ENCODE results near the gene SUN1. TPM values are rescaled to one million over a fixed set of nuclear protein-coding genes. Genes with fewer than 3 reads are reported as not detected.

The SUN1 gene
- total and polyA plus RNA-seq, 2 donors from 2014 or later, result 40.4 to 168 TPM

GRCh38 chr7:831596-832166, 595 bp upstream of the SUN1 start:
- peaks cover 0 to 32% (median 18%) of the 10 kb centered on the region in 3 donors for H3K4me1 ChIP-seq (ENCODE audit: control insufficient read depth in 2 of 3, insufficient read depth in 2 of 3, low read depth in 1 of 3, low read length in 3 of 3)
- peak overlapping the region; percentile 89 to 96 for H3K27ac ChIP-seq (ENCODE audit: low read depth in 2 of 2, low read length in 2 of 2)
- no peaks in the 10 kb centered on the region for H3K27me3 ChIP-seq (ENCODE audit: control insufficient read depth, insufficient read depth, low read length)
- no peaks in the 10 kb centered on the region for H3K36me3 ChIP-seq (ENCODE audit: control insufficient read depth in 2 of 3, insufficient read depth in 3 of 3, low read length in 3 of 3)
- no peaks in the 10 kb centered on the region for H3K9me3 ChIP-seq (ENCODE audit: control insufficient read depth in 2 of 3, insufficient read depth in 1 of 3, low read length in 3 of 3)
- H3K4me3 ChIP-seq (ENCODE audit: low read length in 3 of 3), result peak overlapping the region in 2 of 3 donors; percentile 25 to 37
- intact Hi-C loops (cut with DNase I), result no loop called here
- DNase-seq (peak in 3 of 5 donors; percentile 2 to 85 (median 66)), FAIRE-seq (peak; percentile 91)
- peak overlapping the region in 2 of 3 donors; percentile 49 to 54 for H3K9ac ChIP-seq (ENCODE audit: low read length in 3 of 3)
- TF ChIP-seq, protein P1, sequence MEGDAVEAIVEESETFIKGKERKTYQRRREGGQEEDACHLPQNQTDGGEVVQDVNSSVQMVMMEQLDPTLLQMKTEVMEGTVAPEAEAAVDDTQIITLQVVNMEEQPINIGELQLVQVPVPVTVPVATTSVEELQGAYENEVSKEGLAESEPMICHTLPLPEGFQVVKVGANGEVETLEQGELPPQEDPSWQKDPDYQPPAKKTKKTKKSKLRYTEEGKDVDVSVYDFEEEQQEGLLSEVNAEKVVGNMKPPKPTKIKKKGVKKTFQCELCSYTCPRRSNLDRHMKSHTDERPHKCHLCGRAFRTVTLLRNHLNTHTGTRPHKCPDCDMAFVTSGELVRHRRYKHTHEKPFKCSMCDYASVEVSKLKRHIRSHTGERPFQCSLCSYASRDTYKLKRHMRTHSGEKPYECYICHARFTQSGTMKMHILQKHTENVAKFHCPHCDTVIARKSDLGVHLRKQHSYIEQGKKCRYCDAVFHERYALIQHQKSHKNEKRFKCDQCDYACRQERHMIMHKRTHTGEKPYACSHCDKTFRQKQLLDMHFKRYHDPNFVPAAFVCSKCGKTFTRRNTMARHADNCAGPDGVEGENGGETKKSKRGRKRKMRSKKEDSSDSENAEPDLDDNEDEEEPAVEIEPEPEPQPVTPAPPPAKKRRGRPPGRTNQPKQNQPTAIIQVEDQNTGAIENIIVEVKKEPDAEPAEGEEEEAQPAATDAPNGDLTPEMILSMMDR (IDR thresholded peaks at IDR 0.05; ENCODE audit: borderline replicate concordance, extremely low read depth, insufficient read depth), result no peak

DNA sequence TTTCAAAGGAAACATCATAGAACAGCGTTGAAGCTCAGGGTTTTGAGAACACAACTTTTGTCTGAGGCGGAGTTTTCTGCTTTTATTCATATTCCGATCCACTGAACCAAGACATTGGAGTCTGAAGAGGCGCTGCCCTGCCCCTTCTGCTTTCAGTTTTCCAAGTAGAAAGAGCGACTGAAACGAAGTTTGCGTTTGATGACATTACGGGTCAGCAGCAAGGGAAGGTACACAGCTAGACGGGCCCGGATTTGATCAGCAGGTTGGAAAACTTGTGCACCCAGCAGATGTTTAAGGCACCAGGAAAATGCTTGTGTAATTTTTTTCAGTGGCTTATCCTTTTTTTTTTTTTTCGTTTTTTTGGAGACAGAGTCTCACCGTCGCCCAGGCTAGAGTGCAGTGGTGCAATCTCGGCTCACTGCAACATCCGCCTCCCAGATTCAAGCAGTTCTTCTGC, 720 bp downstream of the SUN1 start:
- Histone ChIP-seq H3K4me3 (ENCODE audit: low read length in 3 of 3) (peak overlapping the region in 1 of 3 donors; percentile 25), H3K36me3 (ENCODE audit: control insufficient read depth in 2 of 3, insufficient read depth in 3 of 3, low read length in 3 of 3) (no peaks in the 10 kb centered on the region), H3K9me3 (ENCODE audit: control insufficient read depth in 2 of 3, insufficient read depth in 1 of 3, low read length in 3 of 3) (no peaks in the 10 kb centered on the region), H3K4me1 (ENCODE audit: control insufficient read depth in 2 of 3, insufficient read depth in 2 of 3, low read depth in 1 of 3, low read length in 3 of 3) (peaks cover 0 to 35% (median 18%) of the 10 kb centered on the region in 3 donors), H3K27me3 (ENCODE audit: control insufficient read depth, insufficient read depth, low read length) (no peaks in the 10 kb centered on the region), H3K9ac (ENCODE audit: low read length in 3 of 3) (peak overlapping the region in 1 of 3 donors; percentile 49), H3K27ac (ENCODE audit: low read depth in 2 of 2, low read length in 2 of 2) (peak overlapping the region; percentile 89 to 96)
- intact Hi-C loops (cut with DNase I), result no loop called here
- DNase-seq (peak in 1 of 5 donors; percentile 22), FAIRE-seq (no peak)
- TF ChIP-seq, protein P1 (IDR thresholded peaks at IDR 0.05; ENCODE audit: borderline replicate concordance, extremely low read depth, insufficient read depth), result no peak

DNA sequence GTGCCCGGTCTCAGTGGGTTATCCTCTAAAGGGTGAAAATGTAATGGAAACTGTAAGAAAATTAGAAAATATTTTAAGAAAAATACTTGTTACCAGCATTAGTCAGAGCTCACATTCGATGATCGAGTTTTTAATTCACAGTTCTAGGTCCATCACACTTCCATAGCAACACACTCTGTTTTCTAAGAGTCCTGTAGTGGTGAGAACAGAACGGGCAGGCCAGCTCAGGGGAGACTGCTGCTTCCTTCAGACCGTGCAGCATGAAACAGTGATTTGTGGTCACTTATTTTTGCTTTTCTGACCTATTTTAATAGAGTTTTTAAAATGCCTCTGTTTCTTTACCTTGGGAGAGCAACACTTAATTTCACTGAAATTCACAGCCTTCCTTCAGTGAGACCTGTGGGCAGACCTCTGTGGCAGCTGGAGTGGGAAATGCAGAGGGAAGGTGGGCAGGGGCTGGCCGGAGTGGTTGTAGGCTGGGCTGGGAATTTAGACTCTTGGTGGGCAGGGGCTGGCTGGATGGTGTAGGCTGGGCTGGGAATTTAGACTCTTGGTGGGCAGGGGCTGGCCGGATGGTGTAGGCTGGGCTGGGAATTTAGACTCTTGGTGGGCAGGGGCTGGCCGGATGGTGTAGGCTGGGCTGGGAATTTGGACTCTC, 1.5 kb downstream of the SUN1 start:
- H3K27me3 ChIP-seq (ENCODE audit: control insufficient read depth, insufficient read depth, low read length), result no peaks in the 10 kb centered on the region
- DNase-seq, result no peak
- peak overlapping the region; percentile 16 to 54 for H3K27ac ChIP-seq (ENCODE audit: low read depth in 2 of 2, low read length in 2 of 2)
- TF ChIP-seq, protein P1 (IDR thresholded peaks at IDR 0.05; ENCODE audit: borderline replicate concordance, extremely low read depth, insufficient read depth), result no peak
- intact Hi-C loops (cut with DNase I), result no loop called here
- no peak overlapping the region for H3K4me3 ChIP-seq (ENCODE audit: low read length in 3 of 3)
- peaks cover 0 to 2% (median 0%) of the 10 kb centered on the region in 3 donors for H3K36me3 ChIP-seq (ENCODE audit: control insufficient read depth in 2 of 3, insufficient read depth in 3 of 3, low read length in 3 of 3)
- no peak for FAIRE-seq
- no peaks in the 10 kb centered on the region for H3K9me3 ChIP-seq (ENCODE audit: control insufficient read depth in 2 of 3, insufficient read depth in 1 of 3, low read length in 3 of 3)
- H3K4me1 ChIP-seq (ENCODE audit: control insufficient read depth in 2 of 3, insufficient read depth in 2 of 3, low read depth in 1 of 3, low read length in 3 of 3), result peaks cover 0 to 34% (median 18%) of the 10 kb centered on the region in 3 donors
- H3K9ac ChIP-seq (ENCODE audit: low read length in 3 of 3), result no peak overlapping the region

Measured in kidney (tissue), 14 donors.